Measurements from ENCODE around the gene PTPRU.
"Not testable (repeated sequence)": the region's sequence is repeated elsewhere in the genome, so short reads cannot be mapped to it uniquely, and the experiment has no call there.

The PTPRU gene

DNA sequence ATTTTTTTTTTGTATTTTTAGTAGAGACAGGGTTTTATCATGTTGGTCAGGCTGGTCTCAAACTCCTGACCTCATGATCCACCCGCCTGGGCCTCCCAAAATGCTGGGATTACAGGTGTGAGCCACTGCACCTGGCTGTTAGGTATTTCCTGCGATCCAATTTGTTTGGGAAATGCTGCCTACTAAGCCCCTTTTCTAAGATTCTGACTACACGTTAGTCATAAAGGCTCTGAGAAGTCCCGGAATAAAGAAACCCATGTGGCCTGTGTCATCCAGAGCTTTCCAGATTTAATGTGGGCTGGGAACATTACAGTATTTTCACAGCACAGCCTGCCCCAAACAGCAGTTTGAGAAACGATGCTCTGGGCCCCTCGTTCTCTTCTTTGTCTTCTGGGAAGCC lies 14.1 kb upstream of the PTPRU start:
- H3K36me3 ChIP-seq (ENCODE audit: control insufficient read depth, insufficient read depth, low read length), result not testable (repeated sequence)
- WGBS, 2 experiments, result 87 to 90% methylated on average over 6 of the region's 6 CpGs

GRCh38 chr1:29222686-29223085 lies 13.6 kb upstream of the PTPRU start:
- H3K27ac ChIP-seq (ENCODE audit: insufficient read depth, low read depth, low read length, poor library complexity, severe bottlenecking), result no peak overlapping the region
- no peaks in the 10 kb centered on the region for H3K9me3 ChIP-seq (ENCODE audit: control insufficient read depth, low read length)
- no peaks in the 10 kb centered on the region for H3K27me3 ChIP-seq (ENCODE audit: control insufficient read depth, insufficient read depth, low read length, poor library complexity, severe bottlenecking)
- H3K4me3 ChIP-seq (ENCODE audit: insufficient read depth, low read depth, low read length), result no peak overlapping the region
- 83 to 87% methylated on average over 1 of the region's 1 CpG for WGBS, 2 experiments
- no peaks in the 10 kb centered on the region for H3K4me1 ChIP-seq (ENCODE audit: control insufficient read depth, insufficient read depth, low read length)
- no peaks in the 10 kb centered on the region for H3K36me3 ChIP-seq (ENCODE audit: control insufficient read depth, insufficient read depth, low read length)

More for the DNA sequence above, 14.1 kb upstream of the PTPRU start:
- not testable (repeated sequence) for H3K4me3 ChIP-seq (ENCODE audit: insufficient read depth, low read depth, low read length); H3K27ac ChIP-seq (ENCODE audit: insufficient read depth, low read depth, low read length, poor library complexity, severe bottlenecking); H3K9me3 ChIP-seq (ENCODE audit: control insufficient read depth, low read length); H3K4me1 ChIP-seq (ENCODE audit: control insufficient read depth, insufficient read depth, low read length); H3K27me3 ChIP-seq (ENCODE audit: control insufficient read depth, insufficient read depth, low read length, poor library complexity, severe bottlenecking)

- no peaks in the 10 kb centered on the region for H3K4me1 ChIP-seq (ENCODE audit: control insufficient read depth, insufficient read depth, low read length)
- no peaks in the 10 kb centered on the region for H3K9me3 ChIP-seq (ENCODE audit: control insufficient read depth, low read length)
- no peaks in the 10 kb centered on the region for H3K27me3 ChIP-seq (ENCODE audit: control insufficient read depth, insufficient read depth, low read length, poor library complexity, severe bottlenecking)
- no peak overlapping the region for H3K4me3 ChIP-seq (ENCODE audit: insufficient read depth, low read depth, low read length)
- no peak overlapping the region for H3K27ac ChIP-seq (ENCODE audit: insufficient read depth, low read depth, low read length, poor library complexity, severe bottlenecking)
- H3K36me3 ChIP-seq (ENCODE audit: control insufficient read depth, insufficient read depth, low read length), result no peaks in the 10 kb centered on the region
- WGBS, 2 experiments, result 90 to 91% methylated on average over 6 of the region's 6 CpGs
Observed at GRCh38 chr1:29223521-29223920, 12.8 kb upstream of the PTPRU start.

DNA sequence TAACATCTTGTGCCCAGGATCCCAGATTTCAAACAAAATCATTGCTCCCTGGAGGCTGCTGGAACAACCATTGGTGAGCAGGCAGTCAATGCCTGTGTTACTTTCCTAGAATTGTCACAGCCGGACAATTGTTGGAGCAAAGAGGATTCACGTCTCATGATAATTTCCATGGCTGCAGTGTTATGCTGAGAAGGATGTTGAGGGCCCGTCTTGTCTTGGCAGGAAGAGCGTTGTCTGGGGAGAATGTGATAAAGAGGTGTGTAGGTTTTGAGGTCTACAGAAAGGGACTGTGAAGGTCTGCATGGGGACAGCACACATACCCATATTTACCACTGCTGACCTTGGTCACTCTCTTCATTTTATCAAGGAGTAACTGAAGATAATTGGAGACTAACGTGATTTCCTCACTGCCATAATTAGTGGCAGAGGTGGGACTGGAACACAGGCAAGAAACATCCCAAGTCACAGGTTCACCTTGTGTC lies 11.9 kb upstream of the PTPRU start:
- no peaks in the 10 kb centered on the region for H3K36me3 ChIP-seq (ENCODE audit: control insufficient read depth, insufficient read depth, low read length)
- no peaks in the 10 kb centered on the region for H3K9me3 ChIP-seq (ENCODE audit: control insufficient read depth, low read length)
- H3K4me1 ChIP-seq (ENCODE audit: control insufficient read depth, insufficient read depth, low read length), result peaks cover 1% of the 10 kb centered on the region
- no peaks in the 10 kb centered on the region for H3K27me3 ChIP-seq (ENCODE audit: control insufficient read depth, insufficient read depth, low read length, poor library complexity, severe bottlenecking)
- H3K4me3 ChIP-seq (ENCODE audit: insufficient read depth, low read depth, low read length), result no peak overlapping the region
- WGBS, 2 experiments, result 97 to 98% methylated on average over 5 of the region's 5 CpGs
- H3K27ac ChIP-seq (ENCODE audit: insufficient read depth, low read depth, low read length, poor library complexity, severe bottlenecking), result no peak overlapping the region

DNA sequence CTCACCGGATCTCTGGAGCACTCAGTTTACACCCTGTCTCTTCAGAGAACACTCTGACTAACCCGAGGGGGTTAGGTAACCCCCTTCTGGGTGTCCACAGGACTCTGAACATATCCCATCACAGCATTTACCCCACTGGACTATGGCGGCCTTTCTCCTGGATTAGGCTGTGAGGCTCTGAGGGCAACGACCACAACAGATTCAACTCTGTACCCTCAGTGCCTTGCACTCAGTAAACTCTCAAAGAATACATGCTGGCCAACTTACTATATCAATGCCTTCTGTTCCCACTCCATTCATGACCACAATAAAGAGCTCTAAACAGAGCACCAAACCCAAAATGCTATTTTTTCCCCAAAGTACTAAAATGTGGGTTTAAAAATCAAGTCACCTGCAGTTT lies 11.0 kb upstream of the PTPRU start:
- no peaks in the 10 kb centered on the region for H3K9me3 ChIP-seq (ENCODE audit: control insufficient read depth, low read length)
- H3K27me3 ChIP-seq (ENCODE audit: control insufficient read depth, insufficient read depth, low read length, poor library complexity, severe bottlenecking), result no peaks in the 10 kb centered on the region
- H3K4me3 ChIP-seq (ENCODE audit: insufficient read depth, low read depth, low read length), result no peak overlapping the region
- WGBS, 2 experiments, result 91% methylated on average over 4 of the region's 4 CpGs
- no peak overlapping the region for H3K27ac ChIP-seq (ENCODE audit: insufficient read depth, low read depth, low read length, poor library complexity, severe bottlenecking)
- H3K4me1 ChIP-seq (ENCODE audit: control insufficient read depth, insufficient read depth, low read length), result peaks cover 10% of the 10 kb centered on the region
- no peaks in the 10 kb centered on the region for H3K36me3 ChIP-seq (ENCODE audit: control insufficient read depth, insufficient read depth, low read length)

DNA sequence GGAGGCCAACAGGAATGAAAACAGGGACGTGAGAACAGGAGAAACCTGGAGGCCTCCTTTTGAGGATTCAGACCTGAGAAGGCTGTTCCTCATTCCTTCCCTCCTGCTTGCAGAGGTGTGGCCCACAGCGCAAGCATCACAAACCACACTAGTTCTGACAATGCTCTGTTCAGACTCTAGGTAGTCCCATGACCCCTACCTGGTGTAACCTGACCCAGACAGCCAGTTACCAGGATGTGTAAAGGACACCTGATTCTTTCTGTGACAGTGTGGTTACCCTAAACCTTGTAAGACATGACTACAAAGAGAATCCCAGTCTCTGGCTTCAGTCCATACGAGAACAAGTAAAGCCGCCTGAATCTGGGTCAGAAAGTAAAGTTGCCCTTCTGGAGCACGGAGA lies 8.8 kb upstream of the PTPRU start:
- Histone ChIP-seq H3K9me3 (ENCODE audit: control insufficient read depth, low read length) (no peaks in the 10 kb centered on the region), H3K36me3 (ENCODE audit: control insufficient read depth, insufficient read depth, low read length) (no peaks in the 10 kb centered on the region), H3K27ac (ENCODE audit: insufficient read depth, low read depth, low read length, poor library complexity, severe bottlenecking) (no peak overlapping the region), H3K27me3 (ENCODE audit: control insufficient read depth, insufficient read depth, low read length, poor library complexity, severe bottlenecking) (no peaks in the 10 kb centered on the region), H3K4me1 (ENCODE audit: control insufficient read depth, insufficient read depth, low read length) (peaks cover 10% of the 10 kb centered on the region), H3K4me3 (ENCODE audit: insufficient read depth, low read depth, low read length) (no peak overlapping the region)
- WGBS, 2 experiments, result 89 to 92% methylated on average over 5 of the region's 5 CpGs

- WGBS, 2 experiments, result 12 to 13% methylated on average over 4 of the region's 4 CpGs
- H3K4me3 ChIP-seq (ENCODE audit: insufficient read depth, low read depth, low read length), result peak overlapping the region; percentile 90
- H3K27me3 ChIP-seq (ENCODE audit: control insufficient read depth, insufficient read depth, low read length, poor library complexity, severe bottlenecking), result peaks cover 24% of the 10 kb centered on the region
- H3K27ac ChIP-seq (ENCODE audit: insufficient read depth, low read depth, low read length, poor library complexity, severe bottlenecking), result no peak overlapping the region
- H3K9me3 ChIP-seq (ENCODE audit: control insufficient read depth, low read length), result no peaks in the 10 kb centered on the region
- peaks cover 10% of the 10 kb centered on the region for H3K4me1 ChIP-seq (ENCODE audit: control insufficient read depth, insufficient read depth, low read length)
- no peaks in the 10 kb centered on the region for H3K36me3 ChIP-seq (ENCODE audit: control insufficient read depth, insufficient read depth, low read length)
Observed at GRCh38 chr1:29230204-29230552, 6.1 kb upstream of the PTPRU start.

DNA sequence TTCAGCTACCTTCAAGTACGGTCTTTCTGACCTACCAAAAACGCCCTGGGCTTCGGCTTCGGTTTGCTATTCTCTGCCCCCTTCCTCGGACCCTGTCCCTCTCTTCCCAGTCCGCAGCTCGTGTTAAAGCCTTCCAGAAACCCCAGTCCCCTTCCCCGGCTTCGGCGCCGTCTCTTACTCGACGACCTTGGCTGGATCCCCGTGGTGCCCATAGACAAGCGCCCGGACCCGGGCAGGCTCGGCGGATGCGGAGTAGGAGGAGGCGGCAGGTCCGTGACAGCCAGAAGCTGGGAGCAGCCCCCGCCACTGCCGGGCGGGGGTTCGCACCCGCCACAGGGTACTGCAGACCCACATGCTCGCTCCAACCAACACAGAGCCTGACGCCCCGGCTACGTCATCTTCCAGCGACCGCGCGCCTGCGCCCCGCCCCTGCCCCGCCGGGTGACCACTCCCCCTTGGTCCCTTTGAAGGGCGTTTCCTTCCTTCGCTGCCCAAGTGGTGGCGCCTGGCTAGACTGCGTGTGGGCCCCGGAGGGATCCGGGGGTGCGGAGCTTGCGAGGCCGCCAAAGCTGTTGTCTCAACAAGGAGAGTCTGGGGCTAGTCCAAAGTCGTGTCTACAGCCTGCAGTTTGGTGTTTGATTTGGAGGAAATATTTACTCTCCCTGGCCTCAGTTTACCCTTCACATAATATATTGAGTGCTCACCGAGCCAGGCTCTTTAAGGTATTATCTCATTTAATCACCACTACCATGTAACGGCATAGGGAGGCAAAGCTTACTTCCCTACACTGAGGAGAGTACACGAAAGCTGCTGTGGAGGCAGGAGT lies 5.6 kb upstream of the PTPRU start, which contains the start of gene MECR:
MECR (minus strand) TSS at position 382 of the 826 bp plus-strand sequence; CDS start at position 354, 28 bp downstream.
- no peaks in the 10 kb centered on the region for H3K36me3 ChIP-seq (ENCODE audit: control insufficient read depth, insufficient read depth, low read length)
- H3K9me3 ChIP-seq (ENCODE audit: control insufficient read depth, low read length), result no peaks in the 10 kb centered on the region
- peaks cover 10% of the 10 kb centered on the region for H3K4me1 ChIP-seq (ENCODE audit: control insufficient read depth, insufficient read depth, low read length)
- H3K27me3 ChIP-seq (ENCODE audit: control insufficient read depth, insufficient read depth, low read length, poor library complexity, severe bottlenecking), result peaks cover 30% of the 10 kb centered on the region
- H3K27ac ChIP-seq (ENCODE audit: insufficient read depth, low read depth, low read length, poor library complexity, severe bottlenecking), result no peak within 1 kb of the TSS
- H3K4me3 ChIP-seq (ENCODE audit: insufficient read depth, low read depth, low read length), result peak within 1 kb of the TSS; percentile 90
- 4% methylated on average over 52 of the region's 52 CpGs for WGBS, 2 experiments

GRCh38 chr1:29232387-29232786 lies 3.9 kb upstream of the PTPRU start:
- H3K27me3 ChIP-seq (ENCODE audit: control insufficient read depth, insufficient read depth, low read length, poor library complexity, severe bottlenecking), result peaks cover 45% of the 10 kb centered on the region
- WGBS, 2 experiments, result 82 to 94% methylated on average over 3 of the region's 3 CpGs

GRCh38 chr1:29233693-29234092 lies 2.6 kb upstream of the PTPRU start:
- WGBS, 2 experiments, result 88 to 91% methylated on average over 4 of the region's 4 CpGs
- Histone ChIP-seq H3K36me3 (ENCODE audit: control insufficient read depth, insufficient read depth, low read length) (no peaks in the 10 kb centered on the region), H3K4me3 (ENCODE audit: insufficient read depth, low read depth, low read length) (no peak overlapping the region), H3K9me3 (ENCODE audit: control insufficient read depth, low read length) (no peaks in the 10 kb centered on the region), H3K27me3 (ENCODE audit: control insufficient read depth, insufficient read depth, low read length, poor library complexity, severe bottlenecking) (peaks cover 57% of the 10 kb centered on the region), H3K27ac (ENCODE audit: insufficient read depth, low read depth, low read length, poor library complexity, severe bottlenecking) (no peak overlapping the region), H3K4me1 (ENCODE audit: control insufficient read depth, insufficient read depth, low read length) (peaks cover 18% of the 10 kb centered on the region)

More at GRCh38 chr1:29232387-29232786, 3.9 kb upstream of the PTPRU start:
- Histone ChIP-seq H3K9me3 (ENCODE audit: control insufficient read depth, low read length) (no peaks in the 10 kb centered on the region), H3K36me3 (ENCODE audit: control insufficient read depth, insufficient read depth, low read length) (no peaks in the 10 kb centered on the region), H3K4me3 (ENCODE audit: insufficient read depth, low read depth, low read length) (no peak overlapping the region), H3K4me1 (ENCODE audit: control insufficient read depth, insufficient read depth, low read length) (peaks cover 14% of the 10 kb centered on the region), H3K27ac (ENCODE audit: insufficient read depth, low read depth, low read length, poor library complexity, severe bottlenecking) (no peak overlapping the region)

Measured in ectodermal cell (in vitro differentiated cells).